HUES64 (cell line): ENCODE results near the gene ADARB1.

ENCODE experiments used
- H3K27ac ChIP-seq: 2 replicates; pipeline ENCODE4 v1.7.0; 2013; ENCODE audit warnings: low read depth, low read length, inconsistent platforms
- H3K27me3 ChIP-seq: 2 replicates; pipeline ENCODE4 v1.6.1; 2013; ENCODE audit warnings: mild to moderate bottlenecking, low read length; ENCODE audit not compliant: insufficient read depth
- H3K36me3 ChIP-seq: 2 replicates; pipeline ENCODE4 v1.6.1; 2013; ENCODE audit warnings: mild to moderate bottlenecking, low read length; ENCODE audit not compliant: insufficient read depth
- H3K4me1 ChIP-seq: 2 replicates; pipeline ENCODE4 v1.6.1; 2013; ENCODE audit warnings: mild to moderate bottlenecking, low read length, moderate library complexity; ENCODE audit not compliant: insufficient read depth
- H3K4me3 ChIP-seq: 2 replicates; pipeline ENCODE4 v1.5.1; 2013; ENCODE audit warnings: mild to moderate bottlenecking, low read length, moderate library complexity
- H3K9ac ChIP-seq: 2 replicates; pipeline ENCODE4 v1.6.1; 2013; ENCODE audit warnings: mild to moderate bottlenecking, low read depth, low read length
- H3K9me3 ChIP-seq: 2 replicates; pipeline ENCODE4 v1.6.1; 2013; ENCODE audit warnings: low read depth, low read length; ENCODE audit not compliant: insufficient read depth
- WGBS: fragments of 150-250, 120-280 bp; methylation state at CpG from one replicate; pipeline ENCODE4 v1.1.7; 2013; ENCODE audit warnings: missing lambda C conversion rate; 5-methylcytosine and 5-hydroxymethylcytosine counted together

The ADARB1 gene

GRCh38 chr21:45081636-45082035 lies 7.3 kb downstream of the ADARB1 start:
- WGBS: 97% methylated on average over 4 of the region's 4 CpGs
- H3K36me3 ChIP-seq: no peaks in the 10 kb centered on the region
- no peak overlapping the region for H3K9ac ChIP-seq
- peaks cover 3% of the 10 kb centered on the region for H3K27me3 ChIP-seq
- no peaks in the 10 kb centered on the region for H3K9me3 ChIP-seq
- no peak overlapping the region for H3K27ac ChIP-seq
- no peak overlapping the region for H3K4me3 ChIP-seq
- no peaks in the 10 kb centered on the region for H3K4me1 ChIP-seq

- no peaks in the 10 kb centered on the region for H3K27me3 ChIP-seq
- no peak overlapping the region for H3K4me3 ChIP-seq
- H3K9ac ChIP-seq: no peak overlapping the region
- no peak overlapping the region for H3K27ac ChIP-seq
- WGBS: 87% methylated on average over 4 of the region's 4 CpGs
- H3K9me3 ChIP-seq: no peaks in the 10 kb centered on the region
- H3K36me3 ChIP-seq: no peaks in the 10 kb centered on the region
- no peaks in the 10 kb centered on the region for H3K4me1 ChIP-seq
Measured at GRCh38 chr21:45082736-45083135, 8.4 kb downstream of the ADARB1 start.

GRCh38 chr21:45084121-45084520 lies 9.7 kb downstream of the ADARB1 start:
- Histone ChIP-seq H3K27ac (no peak overlapping the region), H3K9ac (no peak overlapping the region), H3K4me1 (no peaks in the 10 kb centered on the region), H3K36me3 (no peaks in the 10 kb centered on the region), H3K9me3 (no peaks in the 10 kb centered on the region), H3K4me3 (no peak overlapping the region), H3K27me3 (no peaks in the 10 kb centered on the region)
- WGBS: 93% methylated on average over 6 of the region's 7 CpGs

GRCh38 chr21:45084881-45085536 lies 10.6 kb downstream of the ADARB1 start:
- Histone ChIP-seq H3K9ac (no peak overlapping the region), H3K27me3 (no peaks in the 10 kb centered on the region), H3K36me3 (no peaks in the 10 kb centered on the region), H3K4me3 (no peak overlapping the region), H3K4me1 (no peaks in the 10 kb centered on the region), H3K9me3 (no peaks in the 10 kb centered on the region), H3K27ac (no peak overlapping the region)
- 93% methylated on average over 13 of the region's 13 CpGs for WGBS

GRCh38 chr21:45085700-45086099 lies 11.3 kb downstream of the ADARB1 start:
- Histone ChIP-seq H3K27me3 (no peaks in the 10 kb centered on the region), H3K36me3 (no peaks in the 10 kb centered on the region), H3K9me3 (no peaks in the 10 kb centered on the region), H3K27ac (no peak overlapping the region), H3K4me1 (no peaks in the 10 kb centered on the region), H3K4me3 (no peak overlapping the region), H3K9ac (no peak overlapping the region)
- 92% methylated on average over 6 of the region's 6 CpGs for WGBS

- 94% methylated on average over 15 of the region's 15 CpGs for WGBS
- no peaks in the 10 kb centered on the region for H3K27me3 ChIP-seq
Measured at GRCh38 chr21:45086337-45086958, 12.1 kb downstream of the ADARB1 start.

GRCh38 chr21:45087022-45087823 lies 12.8 kb downstream of the ADARB1 start:
- H3K36me3 ChIP-seq: no peaks in the 10 kb centered on the region
- H3K27me3 ChIP-seq: no peaks in the 10 kb centered on the region
- no peak overlapping the region for H3K4me3 ChIP-seq
- H3K9me3 ChIP-seq: no peaks in the 10 kb centered on the region
- no peak overlapping the region for H3K27ac ChIP-seq
- H3K9ac ChIP-seq: no peak overlapping the region
- H3K4me1 ChIP-seq: no peaks in the 10 kb centered on the region
- 92% methylated on average over 9 of the region's 10 CpGs for WGBS

More at GRCh38 chr21:45086337-45086958, 12.1 kb downstream of the ADARB1 start:
- H3K4me3 ChIP-seq: no peak overlapping the region
- no peaks in the 10 kb centered on the region for H3K4me1 ChIP-seq
- H3K9me3 ChIP-seq: no peaks in the 10 kb centered on the region
- no peak overlapping the region for H3K27ac ChIP-seq
- H3K9ac ChIP-seq: no peak overlapping the region
- H3K36me3 ChIP-seq: no peaks in the 10 kb centered on the region

- no peak overlapping the region for H3K27ac ChIP-seq
- no peaks in the 10 kb centered on the region for H3K9me3 ChIP-seq
- H3K4me1 ChIP-seq: no peaks in the 10 kb centered on the region
- H3K36me3 ChIP-seq: no peaks in the 10 kb centered on the region
- 99% methylated on average over 4 of the region's 4 CpGs for WGBS
- no peak overlapping the region for H3K9ac ChIP-seq
- H3K4me3 ChIP-seq: no peak overlapping the region
- no peaks in the 10 kb centered on the region for H3K27me3 ChIP-seq
Measured at GRCh38 chr21:45088116-45088515, 13.7 kb downstream of the ADARB1 start.

GRCh38 chr21:45088729-45089128 lies 14.3 kb downstream of the ADARB1 start:
- H3K9ac ChIP-seq: no peak overlapping the region
- no peak overlapping the region for H3K27ac ChIP-seq
- H3K36me3 ChIP-seq: no peaks in the 10 kb centered on the region
- H3K9me3 ChIP-seq: no peaks in the 10 kb centered on the region
- H3K4me3 ChIP-seq: no peak overlapping the region
- WGBS: 94% methylated on average over 8 of the region's 8 CpGs
- H3K27me3 ChIP-seq: no peaks in the 10 kb centered on the region
- H3K4me1 ChIP-seq: no peaks in the 10 kb centered on the region

GRCh38 chr21:45089964-45090363 lies 15.6 kb downstream of the ADARB1 start:
- Histone ChIP-seq H3K9me3 (no peaks in the 10 kb centered on the region), H3K4me1 (no peaks in the 10 kb centered on the region), H3K27ac (no peak overlapping the region), H3K4me3 (no peak overlapping the region), H3K36me3 (no peaks in the 10 kb centered on the region), H3K9ac (no peak overlapping the region), H3K27me3 (no peaks in the 10 kb centered on the region)
- WGBS: 98% methylated on average over 4 of the region's 4 CpGs

- no peaks in the 10 kb centered on the region for H3K4me1 ChIP-seq
Measured at GRCh38 chr21:45090966-45091365, 16.6 kb downstream of the ADARB1 start.

More at GRCh38 chr21:45090966-45091365, 16.6 kb downstream of the ADARB1 start:
- WGBS: 93% methylated on average over 4 of the region's 4 CpGs
- H3K27ac ChIP-seq: no peak overlapping the region
- no peak overlapping the region for H3K4me3 ChIP-seq
- H3K36me3 ChIP-seq: no peaks in the 10 kb centered on the region
- H3K9me3 ChIP-seq: no peaks in the 10 kb centered on the region
- no peaks in the 10 kb centered on the region for H3K27me3 ChIP-seq
- no peak overlapping the region for H3K9ac ChIP-seq
